ENCODE results near the gene NCAPD2.

DNA sequence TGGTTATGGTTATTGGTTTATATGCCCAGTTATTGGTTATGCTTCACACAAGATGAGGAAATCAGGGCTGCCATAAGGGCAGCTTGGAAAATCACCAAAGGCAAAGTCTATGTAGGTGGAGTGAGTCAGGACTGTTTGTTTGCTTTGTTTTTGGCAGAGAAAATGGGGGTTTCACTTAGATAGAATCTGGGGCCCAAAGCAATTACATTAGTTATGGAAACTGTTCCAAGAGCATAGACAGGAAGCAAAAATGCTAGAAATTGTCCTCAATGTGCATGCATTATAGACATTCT, 25.7 kb upstream of the NCAPD2 start:
- TF ChIP-seq, protein P1, sequence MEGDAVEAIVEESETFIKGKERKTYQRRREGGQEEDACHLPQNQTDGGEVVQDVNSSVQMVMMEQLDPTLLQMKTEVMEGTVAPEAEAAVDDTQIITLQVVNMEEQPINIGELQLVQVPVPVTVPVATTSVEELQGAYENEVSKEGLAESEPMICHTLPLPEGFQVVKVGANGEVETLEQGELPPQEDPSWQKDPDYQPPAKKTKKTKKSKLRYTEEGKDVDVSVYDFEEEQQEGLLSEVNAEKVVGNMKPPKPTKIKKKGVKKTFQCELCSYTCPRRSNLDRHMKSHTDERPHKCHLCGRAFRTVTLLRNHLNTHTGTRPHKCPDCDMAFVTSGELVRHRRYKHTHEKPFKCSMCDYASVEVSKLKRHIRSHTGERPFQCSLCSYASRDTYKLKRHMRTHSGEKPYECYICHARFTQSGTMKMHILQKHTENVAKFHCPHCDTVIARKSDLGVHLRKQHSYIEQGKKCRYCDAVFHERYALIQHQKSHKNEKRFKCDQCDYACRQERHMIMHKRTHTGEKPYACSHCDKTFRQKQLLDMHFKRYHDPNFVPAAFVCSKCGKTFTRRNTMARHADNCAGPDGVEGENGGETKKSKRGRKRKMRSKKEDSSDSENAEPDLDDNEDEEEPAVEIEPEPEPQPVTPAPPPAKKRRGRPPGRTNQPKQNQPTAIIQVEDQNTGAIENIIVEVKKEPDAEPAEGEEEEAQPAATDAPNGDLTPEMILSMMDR (IDR thresholded peaks at IDR 0.05) = no peak
- TF ChIP-seq POLR2A (IDR thresholded peaks at IDR 0.05) = no peak
- no peak for TF ChIP-seq POLR2AphosphoS5 (IDR thresholded peaks at IDR 0.05)
- TF ChIP-seq EP300 (IDR thresholded peaks at IDR 0.05) = no peak
